Measurements from ENCODE around the gene TCN2. TPM values are rescaled to one million over a fixed set of nuclear protein-coding genes. Genes with fewer than 3 reads are reported as not detected.

TCN2 gene
- total and polyA plus RNA-seq, 7 donors: 8.4 to 45.7 (median 24.9) TPM

DNA sequence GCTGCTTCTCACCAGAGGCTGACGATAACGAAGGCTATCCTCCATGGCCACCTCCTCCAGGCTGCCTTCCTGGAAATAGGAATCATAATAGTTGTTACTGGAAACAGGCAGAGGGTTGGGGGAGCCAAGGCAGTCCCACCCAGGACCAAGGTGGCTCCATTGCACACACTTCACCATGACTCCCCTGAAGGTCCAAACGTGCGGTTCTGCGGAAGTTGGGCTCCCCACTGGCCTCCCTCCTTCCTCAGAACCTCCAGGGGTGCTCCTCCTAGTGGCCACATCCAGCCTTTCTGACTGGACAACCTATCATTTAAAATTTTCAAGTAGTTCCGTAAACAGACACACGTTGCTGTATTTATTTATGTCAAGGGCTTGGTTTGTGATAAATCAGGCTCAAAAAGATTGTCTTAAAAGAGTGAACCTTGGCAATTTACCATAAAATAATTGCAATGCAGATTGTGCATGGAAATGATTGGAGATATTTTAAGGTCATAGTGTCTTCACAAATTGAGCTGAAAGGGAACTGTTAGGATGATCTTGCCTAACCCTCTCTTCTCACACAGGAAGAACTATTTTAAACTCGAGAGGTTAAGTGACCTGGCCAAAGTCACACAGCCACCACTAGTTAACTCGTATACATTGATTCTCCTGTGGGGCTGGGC lies 1.4 kb upstream of the TCN2 start:
- 20 to 32% methylated on average over 9 of the region's 9 CpGs for WGBS, 2 donors
- no peaks in the 10 kb centered on the region for H3K36me3 ChIP-seq
- no peaks in the 10 kb centered on the region for H3K27me3 ChIP-seq
- no peak for TF ChIP-seq POLR2AphosphoS5 (IDR thresholded peaks at IDR 0.05)
- no peak for TF ChIP-seq POLR2A (IDR thresholded peaks at IDR 0.05)
- TF ChIP-seq, protein P1, sequence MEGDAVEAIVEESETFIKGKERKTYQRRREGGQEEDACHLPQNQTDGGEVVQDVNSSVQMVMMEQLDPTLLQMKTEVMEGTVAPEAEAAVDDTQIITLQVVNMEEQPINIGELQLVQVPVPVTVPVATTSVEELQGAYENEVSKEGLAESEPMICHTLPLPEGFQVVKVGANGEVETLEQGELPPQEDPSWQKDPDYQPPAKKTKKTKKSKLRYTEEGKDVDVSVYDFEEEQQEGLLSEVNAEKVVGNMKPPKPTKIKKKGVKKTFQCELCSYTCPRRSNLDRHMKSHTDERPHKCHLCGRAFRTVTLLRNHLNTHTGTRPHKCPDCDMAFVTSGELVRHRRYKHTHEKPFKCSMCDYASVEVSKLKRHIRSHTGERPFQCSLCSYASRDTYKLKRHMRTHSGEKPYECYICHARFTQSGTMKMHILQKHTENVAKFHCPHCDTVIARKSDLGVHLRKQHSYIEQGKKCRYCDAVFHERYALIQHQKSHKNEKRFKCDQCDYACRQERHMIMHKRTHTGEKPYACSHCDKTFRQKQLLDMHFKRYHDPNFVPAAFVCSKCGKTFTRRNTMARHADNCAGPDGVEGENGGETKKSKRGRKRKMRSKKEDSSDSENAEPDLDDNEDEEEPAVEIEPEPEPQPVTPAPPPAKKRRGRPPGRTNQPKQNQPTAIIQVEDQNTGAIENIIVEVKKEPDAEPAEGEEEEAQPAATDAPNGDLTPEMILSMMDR (IDR thresholded peaks at IDR 0.05): peak; percentile 54 to 66 (median 62)
- TF ChIP-seq EP300 (IDR thresholded peaks at IDR 0.05): no peak
- H3K27ac ChIP-seq: peak overlapping the region in 2 of 4 donors; percentile 80 to 88
- intact Hi-C loops (cut with DNase I): loop anchor here (2.0 to 10.0 kb wide), 2 partner anchors 29 to 181 kb away; partner anchors contain the start of genes MTFP1 and SLC35E4
- no peak for DNase-seq
- peak overlapping the region; percentile 44 to 67 (median 58) for H3K4me3 ChIP-seq
- H3K9me3 ChIP-seq: no peaks in the 10 kb centered on the region
- peaks cover 0 to 50% (median 41%) of the 10 kb centered on the region in 4 donors for H3K4me1 ChIP-seq

DNA sequence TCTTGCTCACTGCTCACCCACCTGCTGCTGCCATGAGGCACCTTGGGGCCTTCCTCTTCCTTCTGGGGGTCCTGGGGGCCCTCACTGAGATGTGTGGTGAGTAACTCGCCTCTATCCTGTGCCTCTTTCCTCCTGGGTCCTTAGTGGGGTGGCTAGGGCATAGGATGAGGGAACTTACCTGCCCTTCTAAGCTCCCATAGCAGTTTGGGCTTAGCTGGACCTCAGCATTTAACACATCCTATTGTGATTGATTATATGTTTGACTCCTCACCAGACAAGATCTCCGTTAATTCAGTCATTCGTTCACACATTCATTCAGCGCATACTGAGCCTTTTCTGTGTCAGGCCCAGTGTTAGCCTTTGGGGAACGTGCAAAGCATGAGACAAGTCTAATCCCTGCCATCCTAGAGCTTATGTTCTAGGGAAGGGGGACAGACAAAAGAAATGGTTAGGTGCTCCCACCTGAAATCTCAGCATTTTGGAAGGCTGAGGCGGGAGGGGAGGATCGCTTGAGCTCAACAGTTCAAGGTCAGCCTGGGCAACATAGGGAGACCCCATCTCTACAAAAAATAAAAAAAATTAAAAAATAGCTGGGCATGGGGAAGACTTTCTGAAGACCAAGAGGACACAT lies 441 bp downstream of the TCN2 start:
- intact Hi-C loops (cut with DNase I): loop anchor here (2.0 to 10.0 kb wide), 2 partner anchors 27 to 183 kb away; partner anchors contain the start of genes MTFP1 and SLC35E4
- peaks cover 0 to 50% (median 41%) of the 10 kb centered on the region in 4 donors for H3K4me1 ChIP-seq
- H3K9me3 ChIP-seq: no peaks in the 10 kb centered on the region
- H3K27me3 ChIP-seq: no peaks in the 10 kb centered on the region
- peaks cover 0 to 14% (median 3%) of the 10 kb centered on the region in 4 donors for H3K36me3 ChIP-seq
- no peak for DNase-seq
- H3K4me3 ChIP-seq: peak overlapping the region; percentile 44 to 67 (median 58)
- peak overlapping the region; percentile 63 to 88 (median 82) for H3K27ac ChIP-seq
- 77 to 81% methylated on average over 7 of the region's 7 CpGs for WGBS, 2 donors
- TF ChIP-seq POLR2A (IDR thresholded peaks at IDR 0.05): no peak
- no peak for TF ChIP-seq EP300 (IDR thresholded peaks at IDR 0.05)
- TF ChIP-seq POLR2AphosphoS5 (IDR thresholded peaks at IDR 0.05): no peak
- TF ChIP-seq, protein P1 (IDR thresholded peaks at IDR 0.05): no peak

DNA sequence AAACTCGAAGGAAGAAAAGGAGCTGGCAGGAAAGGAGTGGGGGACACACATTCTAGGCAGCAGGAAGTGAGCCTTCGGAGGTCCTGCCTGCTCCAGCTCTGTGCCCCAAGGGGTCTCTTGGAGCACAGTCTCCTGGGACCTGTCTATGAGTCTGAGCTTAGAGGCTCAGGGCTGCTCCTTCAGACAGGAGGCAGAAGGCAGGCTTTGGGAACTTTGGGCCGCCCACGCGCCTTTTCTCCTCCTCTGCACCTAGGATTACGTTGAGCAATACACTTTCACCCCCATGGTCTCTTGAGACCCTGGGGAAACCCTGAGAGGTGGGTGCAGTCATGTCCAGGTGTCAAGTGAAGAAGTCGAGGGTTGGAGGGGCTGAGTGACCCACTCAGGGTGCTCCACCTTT lies 965 bp downstream of the TCN2 start:
- 72 to 84% methylated on average over 7 of the region's 7 CpGs for WGBS, 2 donors
- peak overlapping the region in 2 of 4 donors; percentile 52 to 67 for H3K4me3 ChIP-seq

DNA sequence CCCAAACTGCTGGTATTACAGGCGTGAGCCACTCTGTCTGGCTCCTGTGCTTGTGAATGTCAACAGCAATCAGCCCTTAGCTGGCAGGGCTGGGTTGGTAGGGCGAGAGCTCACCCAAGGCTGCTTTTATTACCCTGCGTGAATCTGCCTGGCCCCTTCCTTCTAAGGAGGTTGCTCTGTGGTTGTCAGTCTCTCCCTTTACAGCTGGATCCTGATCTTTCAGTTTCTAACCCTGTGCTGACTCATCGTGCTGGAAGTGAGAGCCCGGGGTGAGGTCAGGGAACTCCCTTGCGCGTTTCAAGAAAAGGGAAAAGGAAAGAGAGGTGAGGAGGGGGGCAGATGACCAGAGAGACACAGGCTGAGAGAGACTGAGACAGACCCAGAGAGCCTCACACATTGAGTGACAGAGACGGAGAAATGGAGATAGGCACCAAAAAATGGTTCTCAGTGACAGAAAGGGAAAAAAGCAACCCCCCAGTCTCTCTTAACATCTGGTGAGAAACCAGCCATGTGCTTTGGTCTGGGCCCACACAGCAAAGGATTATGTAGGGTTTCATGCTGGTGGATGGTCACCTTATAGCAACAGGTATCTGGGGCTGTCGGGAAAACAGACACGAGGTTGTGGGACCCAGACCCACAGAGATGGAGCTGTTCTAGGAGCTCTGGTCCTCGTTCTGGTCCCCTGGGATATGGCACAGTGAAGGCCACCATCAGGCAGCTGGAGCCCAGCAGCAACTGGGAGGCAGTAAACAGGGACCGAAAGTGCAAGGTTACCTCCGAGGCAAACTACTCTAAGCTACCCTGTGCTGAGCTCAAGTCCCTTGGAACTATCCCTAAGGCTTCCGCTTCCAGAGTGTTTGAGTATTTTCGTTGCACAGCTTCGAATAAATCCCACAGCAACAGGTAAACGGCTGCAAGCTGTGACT lies 2.5 kb downstream of the TCN2 start:
- Histone ChIP-seq H3K4me3 (peak overlapping the region in 1 of 4 donors; percentile 67), H3K4me1 (peaks cover 0 to 50% (median 41%) of the 10 kb centered on the region in 4 donors), H3K27me3 (no peaks in the 10 kb centered on the region), H3K27ac (peak overlapping the region; percentile 63 to 88 (median 82)), H3K9me3 (no peaks in the 10 kb centered on the region), H3K36me3 (peaks cover 0 to 34% (median 8%) of the 10 kb centered on the region in 4 donors)
- intact Hi-C loops (cut with DNase I): loop anchor here (10.0 kb wide), 1 partner anchor 185 kb away; the partner anchor contains the start of gene MTFP1
- TF ChIP-seq, protein P1 (IDR thresholded peaks at IDR 0.05): no peak
- peak in 1 of 2 donors; percentile 15 for TF ChIP-seq POLR2A (IDR thresholded peaks at IDR 0.05)
- TF ChIP-seq POLR2AphosphoS5 (IDR thresholded peaks at IDR 0.05): peak; percentile 34 to 78 (median 52)
- no peak for TF ChIP-seq EP300 (IDR thresholded peaks at IDR 0.05)
- WGBS, 2 donors: 45 to 49% methylated on average over 17 of the region's 17 CpGs
- DNase-seq: peak; percentile 87

More for the DNA sequence above, 965 bp downstream of the TCN2 start:
- TF ChIP-seq EP300 (IDR thresholded peaks at IDR 0.05) (no peak), POLR2AphosphoS5 (IDR thresholded peaks at IDR 0.05) (no peak), POLR2A (IDR thresholded peaks at IDR 0.05) (no peak)
- TF ChIP-seq, protein P1 (IDR thresholded peaks at IDR 0.05): no peak
- H3K27ac ChIP-seq: peak overlapping the region; percentile 63 to 88 (median 82)
- peaks cover 0 to 19% (median 3%) of the 10 kb centered on the region in 4 donors for H3K36me3 ChIP-seq
- intact Hi-C loops (cut with DNase I): loop anchor here (2.0 to 10.0 kb wide), 2 partner anchors 27 to 183 kb away; partner anchors contain the start of genes MTFP1 and SLC35E4
- no peaks in the 10 kb centered on the region for H3K27me3 ChIP-seq
- peaks cover 0 to 50% (median 41%) of the 10 kb centered on the region in 4 donors for H3K4me1 ChIP-seq
- DNase-seq: no peak
- no peaks in the 10 kb centered on the region for H3K9me3 ChIP-seq

All from sigmoid colon (tissue), 7 donors.